WERI-Rb-1 (cell line): Measurements from ENCODE around the gene OLFM1.

Experiments
- DNase-seq: peaks from one replicate; pipeline ENCODE4 v3.0.0-alpha.2; 2020
- H3K27ac ChIP-seq: fragments of 250-450 bp; sonication (Bioruptor Pico); 2 replicates; pipeline ENCODE4 v1.5.1; 2020; ENCODE audit warnings: mild to moderate bottlenecking, moderate library complexity
- H3K27me3 ChIP-seq: fragments of 250-450 bp; sonication (Bioruptor Pico); 2 replicates; pipeline ENCODE4 v1.5.1; 2021; ENCODE audit warnings: mild to moderate bottlenecking, low read depth, moderate library complexity; ENCODE audit not compliant: insufficient read depth, severe bottlenecking
- H3K36me3 ChIP-seq: fragments of 250-450 bp; sonication (Bioruptor Pico); 2 replicates; pipeline ENCODE4 v1.5.1; 2020; ENCODE audit warnings: mild to moderate bottlenecking, moderate library complexity
- H3K4me3 ChIP-seq: 2 replicates; pipeline ENCODE4 v1.5.1; 2011; ENCODE audit warnings: low read depth, mild to moderate bottlenecking, control low read depth, low read length
- H3K9me3 ChIP-seq: fragments of 250-450 bp; sonication (Bioruptor Pico); 2 replicates; pipeline ENCODE4 v1.5.1; 2021; ENCODE audit warnings: mild to moderate bottlenecking, moderate library complexity; ENCODE audit not compliant: severe bottlenecking
- TF ChIP-seq, protein P1 (sequence below): IDR thresholded peaks from 2 replicates; pipeline ENCODE4 v1.5.1; 2011; ENCODE audit warnings: low read depth, mild to moderate bottlenecking, control low read depth, inconsistent platforms, low read length

The OLFM1 gene

DNA sequence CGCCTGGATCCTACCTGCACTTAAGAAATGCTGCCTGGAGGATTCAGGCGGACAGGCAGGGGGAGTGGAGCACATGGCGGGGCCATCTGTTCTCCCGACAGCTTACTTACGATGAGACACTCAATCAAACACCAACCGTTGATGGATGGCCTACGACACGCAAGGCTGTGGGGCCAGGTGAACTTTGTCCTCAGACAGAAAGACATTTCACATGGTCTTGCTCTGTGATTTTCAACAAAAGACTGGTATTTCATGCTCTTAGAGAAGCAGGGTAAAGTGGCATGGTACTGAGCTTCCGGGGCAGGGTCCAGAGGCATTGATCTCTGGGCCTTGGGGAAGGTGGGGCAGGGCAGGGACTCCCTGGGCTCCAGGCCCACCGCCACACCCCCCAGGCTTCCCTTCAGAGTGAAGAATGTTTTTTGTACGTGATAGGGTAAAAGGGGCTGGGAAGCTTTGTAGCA is 9.1 kb upstream of the OLFM1 start:
- Histone ChIP-seq H3K9me3 (no peaks in the 10 kb centered on the region), H3K27me3 (no peaks in the 10 kb centered on the region), H3K4me3 (peak overlapping the region; percentile 91), H3K27ac (peak overlapping the region; percentile 95), H3K36me3 (peaks cover 66% of the 10 kb centered on the region)
- TF ChIP-seq, protein P1, sequence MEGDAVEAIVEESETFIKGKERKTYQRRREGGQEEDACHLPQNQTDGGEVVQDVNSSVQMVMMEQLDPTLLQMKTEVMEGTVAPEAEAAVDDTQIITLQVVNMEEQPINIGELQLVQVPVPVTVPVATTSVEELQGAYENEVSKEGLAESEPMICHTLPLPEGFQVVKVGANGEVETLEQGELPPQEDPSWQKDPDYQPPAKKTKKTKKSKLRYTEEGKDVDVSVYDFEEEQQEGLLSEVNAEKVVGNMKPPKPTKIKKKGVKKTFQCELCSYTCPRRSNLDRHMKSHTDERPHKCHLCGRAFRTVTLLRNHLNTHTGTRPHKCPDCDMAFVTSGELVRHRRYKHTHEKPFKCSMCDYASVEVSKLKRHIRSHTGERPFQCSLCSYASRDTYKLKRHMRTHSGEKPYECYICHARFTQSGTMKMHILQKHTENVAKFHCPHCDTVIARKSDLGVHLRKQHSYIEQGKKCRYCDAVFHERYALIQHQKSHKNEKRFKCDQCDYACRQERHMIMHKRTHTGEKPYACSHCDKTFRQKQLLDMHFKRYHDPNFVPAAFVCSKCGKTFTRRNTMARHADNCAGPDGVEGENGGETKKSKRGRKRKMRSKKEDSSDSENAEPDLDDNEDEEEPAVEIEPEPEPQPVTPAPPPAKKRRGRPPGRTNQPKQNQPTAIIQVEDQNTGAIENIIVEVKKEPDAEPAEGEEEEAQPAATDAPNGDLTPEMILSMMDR = no peak
- peak; percentile 93 for DNase-seq

DNA sequence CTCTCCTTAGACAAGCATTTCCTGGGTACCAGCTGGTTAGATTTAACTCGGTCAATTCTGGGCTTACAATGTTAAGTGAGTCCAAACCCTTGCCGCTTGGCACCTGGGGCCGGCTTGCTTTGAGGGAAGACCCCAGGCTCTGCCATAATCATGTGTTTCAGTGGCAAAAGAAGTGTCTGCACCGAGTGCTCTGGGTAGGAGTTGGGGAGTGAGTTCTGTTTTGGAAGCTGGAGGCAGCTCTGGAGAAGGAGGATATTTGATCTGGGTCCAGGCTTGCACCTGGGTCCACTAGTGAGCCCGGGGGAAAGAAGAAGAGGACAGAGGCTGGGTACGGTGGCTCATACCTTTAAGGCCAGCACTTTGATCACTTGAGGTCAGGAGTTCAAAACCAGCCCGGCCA is 8.4 kb upstream of the OLFM1 start:
- no peaks in the 10 kb centered on the region for H3K27me3 ChIP-seq
- no peaks in the 10 kb centered on the region for H3K9me3 ChIP-seq
- peak overlapping the region; percentile 95 for H3K27ac ChIP-seq
- peak overlapping the region; percentile 11 for H3K4me3 ChIP-seq
- DNase-seq = no peak
- TF ChIP-seq, protein P1 = no peak
- H3K36me3 ChIP-seq = peaks cover 72% of the 10 kb centered on the region

DNA sequence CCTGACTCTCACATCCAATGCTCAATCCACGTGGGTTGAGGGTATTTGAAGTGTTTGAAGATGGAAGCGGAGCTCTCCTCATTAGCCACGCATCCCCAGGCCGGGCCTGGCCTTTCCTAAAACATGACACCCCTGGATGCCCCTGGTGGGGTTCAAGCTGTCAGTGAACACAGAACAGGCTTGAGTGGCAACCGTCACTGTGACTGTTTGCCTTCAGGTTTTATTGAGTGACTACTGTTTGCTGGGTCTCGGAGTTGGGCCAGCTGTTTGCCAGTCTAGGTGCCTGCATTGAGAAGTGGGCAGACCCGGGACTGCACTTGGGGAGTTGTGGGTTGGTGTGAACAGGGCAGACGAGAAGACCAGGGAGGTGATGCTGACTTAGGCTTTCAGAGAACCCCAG is 7.8 kb upstream of the OLFM1 start:
- Histone ChIP-seq H3K36me3 (peaks cover 76% of the 10 kb centered on the region), H3K9me3 (no peaks in the 10 kb centered on the region), H3K27me3 (no peaks in the 10 kb centered on the region), H3K4me3 (no peak overlapping the region), H3K27ac (peak overlapping the region; percentile 95)
- TF ChIP-seq, protein P1 = no peak
- no peak for DNase-seq

DNA sequence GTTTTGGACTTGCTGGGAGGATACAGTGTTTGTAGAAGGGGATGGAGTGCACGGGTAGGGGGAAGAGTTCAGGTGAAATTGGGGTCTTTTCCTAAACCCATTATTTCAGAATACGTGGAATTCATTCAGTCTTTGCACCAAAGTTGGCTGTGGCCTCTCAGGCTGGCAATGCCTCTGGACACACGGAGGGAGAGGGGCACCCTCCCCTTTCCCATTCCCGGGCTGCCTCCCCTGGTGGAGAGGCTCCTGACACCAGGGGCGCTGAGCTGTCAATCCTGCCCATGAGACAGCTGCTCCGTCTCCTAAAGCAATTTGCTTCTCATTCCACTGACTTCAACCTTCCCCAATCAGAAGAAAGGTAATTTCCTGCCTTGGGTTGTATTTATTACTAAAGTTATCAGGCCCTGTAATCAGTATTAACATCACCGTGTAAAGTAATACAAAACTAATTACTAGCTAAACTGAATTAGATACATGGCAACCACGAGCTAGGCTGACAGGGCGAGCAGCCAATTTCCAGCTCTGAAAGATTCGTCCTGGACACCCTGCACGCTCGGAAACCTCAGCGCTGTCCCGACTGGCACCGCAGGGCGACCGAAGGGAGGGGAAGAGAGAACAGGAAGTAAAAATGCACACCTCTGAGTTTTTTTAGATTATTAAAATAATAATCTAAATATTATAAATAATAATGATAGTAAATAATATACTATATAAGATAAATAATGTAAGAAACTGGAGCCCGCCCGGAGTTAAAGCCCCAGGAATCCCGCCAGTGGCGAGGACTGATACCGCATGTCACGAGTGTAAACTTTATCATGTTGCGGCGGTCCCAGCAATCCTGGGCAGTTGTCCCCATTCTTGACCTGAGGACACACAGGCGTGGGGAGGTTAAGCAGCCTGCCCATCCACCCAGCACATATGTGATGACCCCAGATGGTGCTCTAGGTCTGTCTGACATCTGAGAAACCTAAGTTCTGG is 6.9 kb upstream of the OLFM1 start:
- peak; percentile 60 for DNase-seq
- H3K36me3 ChIP-seq = peaks cover 77% of the 10 kb centered on the region
- peak overlapping the region; percentile 95 for H3K27ac ChIP-seq
- no peak overlapping the region for H3K4me3 ChIP-seq
- TF ChIP-seq, protein P1 = peak; percentile 40
- no peaks in the 10 kb centered on the region for H3K9me3 ChIP-seq
- no peaks in the 10 kb centered on the region for H3K27me3 ChIP-seq

DNA sequence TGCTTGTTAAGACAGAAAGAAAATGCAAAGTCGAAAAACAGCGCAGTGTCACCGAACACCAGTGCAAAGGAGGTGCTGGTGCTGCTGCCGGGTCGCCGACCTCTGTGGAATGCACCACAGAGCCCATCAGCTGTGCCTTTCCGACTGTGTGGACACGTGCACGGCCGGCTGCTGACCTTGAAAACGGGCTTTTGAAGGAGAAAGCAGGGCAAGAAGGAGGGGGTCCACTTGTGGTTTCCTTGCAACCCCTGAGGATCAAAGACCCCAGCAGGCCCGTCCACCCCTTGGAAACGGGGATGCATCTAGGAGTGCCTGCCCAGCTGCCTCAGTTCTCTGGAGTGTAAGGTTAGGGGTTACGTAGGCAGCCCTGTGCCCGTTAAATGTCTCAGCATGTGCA is 6.2 kb upstream of the OLFM1 start:
- TF ChIP-seq, protein P1 = no peak
- DNase-seq = no peak
- H3K27me3 ChIP-seq = no peaks in the 10 kb centered on the region
- H3K4me3 ChIP-seq = no peak overlapping the region
- H3K27ac ChIP-seq = peak overlapping the region; percentile 95; the same call in 1 of the 2 replicates
- no peaks in the 10 kb centered on the region for H3K9me3 ChIP-seq
- peaks cover 72% of the 10 kb centered on the region for H3K36me3 ChIP-seq
